ENCODE results near the gene GNPAT.

The GNPAT gene

GRCh38 chr1:231318568-231318967 lies 77.6 kb downstream of the GNPAT start:
- no peak for DNase-seq

- DNase-seq, result no peak
These were observed 78.1 kb downstream of the GNPAT start for GRCh38 chr1:231319080-231319479.

- no peak for DNase-seq
These were observed 82.0 kb downstream of the GNPAT start for GRCh38 chr1:231322880-231323530.

- no peak for DNase-seq
These were observed 83.6 kb downstream of the GNPAT start for GRCh38 chr1:231324660-231325059.

- no peak for DNase-seq
These were observed 85.2 kb downstream of the GNPAT start for GRCh38 chr1:231326248-231326647.
